ENCODE data around the gene PEAK1. TPM values are rescaled to one million over a fixed set of nuclear protein-coding genes. Genes with fewer than 3 reads are reported as not detected.
A peak's percentile ranks its signal among the peaks of the same experiment; 100 is the strongest.

The PEAK1 gene
- total RNA-seq, 4 donors from 2014 or later, result 78.3 to 112 (median 95.2) TPM

- no peak for DNase-seq (ENCODE audit: low spot score in 2 of 2)
- 0 to 1% methylated on average over 3 of the region's 3 CpGs for WGBS, 2 donors
- Histone ChIP-seq H3K36me3 (no peaks in the 10 kb centered on the region), H3K4me3 (peak overlapping the region; percentile 65 to 91 (median 82)), H3K4me1 (peaks cover 0 to 54% (median 19%) of the 10 kb centered on the region in 4 donors), H3K27ac (peak overlapping the region in 3 of 4 donors; percentile 94 to 99 (median 96)), H3K27me3 (no peaks in the 10 kb centered on the region), H3K9me3 (no peaks in the 10 kb centered on the region)
- TF ChIP-seq EP300 (IDR thresholded peaks at IDR 0.05) (no peak), POLR2A (IDR thresholded peaks at IDR 0.05) (no peak), CTCF (IDR thresholded peaks at IDR 0.05) (no peak)
These were observed 1.4 kb upstream of the PEAK1 start for GRCh38 chr15:77421370-77421700.

GRCh38 chr15:77420610-77421369 is 886 bp upstream of the PEAK1 start, which contains the start of gene HMG20A:
Gene HMG20A, plus strand, starts transcription at chr15:77420888. Its CDS starts 37,520 bp downstream, at chr15:77458408.
- DNase-seq (ENCODE audit: low spot score in 2 of 2), result peak in 1 of 2 donors; percentile 44
- H3K4me1 ChIP-seq, result peaks cover 0 to 59% (median 24%) of the 10 kb centered on the region in 4 donors
- TF ChIP-seq EP300 (IDR thresholded peaks at IDR 0.05), result peak; percentile 41 to 84
- TF ChIP-seq POLR2A (IDR thresholded peaks at IDR 0.05), result no peak
- H3K4me3 ChIP-seq, result peak within 1 kb of the TSS; percentile 81 to 91 (median 84)
- 0 to 1% methylated on average over 24 to 25 of the region's 25 CpGs for WGBS, 2 donors
- peak within 1 kb of the TSS; percentile 89 to 99 (median 95) for H3K27ac ChIP-seq
- no peaks in the 10 kb centered on the region for H3K36me3 ChIP-seq
- no peaks in the 10 kb centered on the region for H3K9me3 ChIP-seq
- H3K27me3 ChIP-seq, result no peaks in the 10 kb centered on the region

- peak in 1 of 2 donors; percentile 10 for DNase-seq (ENCODE audit: low spot score in 2 of 2)
- TF ChIP-seq POLR2A (IDR thresholded peaks at IDR 0.05), result no peak
- TF ChIP-seq CTCF (IDR thresholded peaks at IDR 0.05), result peak in 3 of 5 experiments; percentile 21 to 51 (median 36)
- H3K27ac ChIP-seq, result peak overlapping the region; percentile 89 to 99 (median 94)
- peaks cover 0 to 67% (median 27%) of the 10 kb centered on the region in 4 donors for H3K4me1 ChIP-seq
- peak overlapping the region; percentile 81 to 91 (median 84) for H3K4me3 ChIP-seq
- 0 to 1% methylated on average over 41 to 45 of the region's 72 CpGs for WGBS, 2 donors
- H3K36me3 ChIP-seq, result no peaks in the 10 kb centered on the region
- no peaks in the 10 kb centered on the region for H3K9me3 ChIP-seq
- H3K27me3 ChIP-seq, result no peaks in the 10 kb centered on the region
These were observed 703 bp downstream of the PEAK1 start for GRCh38 chr15:77418966-77419835.

- peak overlapping the region; percentile 81 to 91 (median 84) for H3K4me3 ChIP-seq
- WGBS, 2 donors, result 22 to 23% methylated on average over 8 of the region's 8 CpGs
- TF ChIP-seq POLR2A (IDR thresholded peaks at IDR 0.05), result no peak
- TF ChIP-seq EP300 (IDR thresholded peaks at IDR 0.05), result no peak
- no peak for TF ChIP-seq CTCF (IDR thresholded peaks at IDR 0.05)
These were observed 1.4 kb downstream of the PEAK1 start for GRCh38 chr15:77418391-77418965.

GRCh38 chr15:77417602-77418001 is 2.3 kb downstream of the PEAK1 start:
- peak overlapping the region in 3 of 4 donors; percentile 11 to 93 (median 22) for H3K27ac ChIP-seq
- H3K36me3 ChIP-seq, result no peaks in the 10 kb centered on the region
- H3K4me1 ChIP-seq, result peaks cover 0 to 64% (median 25%) of the 10 kb centered on the region in 4 donors
- no peaks in the 10 kb centered on the region for H3K9me3 ChIP-seq
- no peak overlapping the region for H3K4me3 ChIP-seq
- no peak for TF ChIP-seq POLR2A (IDR thresholded peaks at IDR 0.05)
- no peak for TF ChIP-seq CTCF (IDR thresholded peaks at IDR 0.05)
- no peak for TF ChIP-seq EP300 (IDR thresholded peaks at IDR 0.05)
- no peaks in the 10 kb centered on the region for H3K27me3 ChIP-seq
- 33 to 36% methylated on average over 3 of the region's 3 CpGs for WGBS, 2 donors
- no peak for DNase-seq (ENCODE audit: low spot score in 2 of 2)

More at GRCh38 chr15:77418391-77418965, 1.4 kb downstream of the PEAK1 start:
- Histone ChIP-seq H3K9me3 (no peaks in the 10 kb centered on the region), H3K4me1 (peaks cover 0 to 66% (median 27%) of the 10 kb centered on the region in 4 donors), H3K36me3 (no peaks in the 10 kb centered on the region), H3K27ac (peak overlapping the region in 3 of 4 donors; percentile 93 to 99 (median 96)), H3K27me3 (no peaks in the 10 kb centered on the region)
- no peak for DNase-seq (ENCODE audit: low spot score in 2 of 2)
